ENCODE data around the gene TMEM109.

Gene TMEM109

GRCh38 chr11:60871378-60872061, 42.4 kb upstream of the TMEM109 start:
- Histone ChIP-seq H3K9me3 (ENCODE audit: control insufficient read depth, low read length) (no peaks in the 10 kb centered on the region), H3K4me1 (ENCODE audit: control insufficient read depth, insufficient read depth, low read length) (no peaks in the 10 kb centered on the region), H3K27me3 (ENCODE audit: control insufficient read depth, insufficient read depth, low read length, poor library complexity, severe bottlenecking) (no peaks in the 10 kb centered on the region), H3K27ac (ENCODE audit: insufficient read depth, low read depth, low read length, poor library complexity, severe bottlenecking) (no peak overlapping the region), H3K36me3 (ENCODE audit: control insufficient read depth, insufficient read depth, low read length) (no peaks in the 10 kb centered on the region), H3K4me3 (ENCODE audit: insufficient read depth, low read depth, low read length) (no peak overlapping the region)
- 88 to 91% methylated on average over 7 of the region's 7 CpGs for WGBS, 2 experiments

GRCh38 chr11:60872124-60872960, 41.6 kb upstream of the TMEM109 start:
- Histone ChIP-seq H3K27me3 (ENCODE audit: control insufficient read depth, insufficient read depth, low read length, poor library complexity, severe bottlenecking) (no peaks in the 10 kb centered on the region), H3K4me3 (ENCODE audit: insufficient read depth, low read depth, low read length) (no peak overlapping the region), H3K9me3 (ENCODE audit: control insufficient read depth, low read length) (no peaks in the 10 kb centered on the region), H3K4me1 (ENCODE audit: control insufficient read depth, insufficient read depth, low read length) (no peaks in the 10 kb centered on the region), H3K36me3 (ENCODE audit: control insufficient read depth, insufficient read depth, low read length) (no peaks in the 10 kb centered on the region), H3K27ac (ENCODE audit: insufficient read depth, low read depth, low read length, poor library complexity, severe bottlenecking) (no peak overlapping the region)
- 91 to 92% methylated on average over 5 to 6 of the region's 6 CpGs for WGBS, 2 experiments

GRCh38 chr11:60872961-60873524, 40.9 kb upstream of the TMEM109 start:
- H3K27me3 ChIP-seq (ENCODE audit: control insufficient read depth, insufficient read depth, low read length, poor library complexity, severe bottlenecking): no peaks in the 10 kb centered on the region
- H3K4me3 ChIP-seq (ENCODE audit: insufficient read depth, low read depth, low read length): no peak overlapping the region
- H3K4me1 ChIP-seq (ENCODE audit: control insufficient read depth, insufficient read depth, low read length): no peaks in the 10 kb centered on the region
- H3K36me3 ChIP-seq (ENCODE audit: control insufficient read depth, insufficient read depth, low read length): no peaks in the 10 kb centered on the region
- H3K27ac ChIP-seq (ENCODE audit: insufficient read depth, low read depth, low read length, poor library complexity, severe bottlenecking): no peak overlapping the region
- WGBS, 2 experiments: 64 to 68% methylated on average over 16 of the region's 16 CpGs
- no peaks in the 10 kb centered on the region for H3K9me3 ChIP-seq (ENCODE audit: control insufficient read depth, low read length)

GRCh38 chr11:60873533-60873932, 40.4 kb upstream of the TMEM109 start:
- Histone ChIP-seq H3K27ac (ENCODE audit: insufficient read depth, low read depth, low read length, poor library complexity, severe bottlenecking) (no peak overlapping the region), H3K4me3 (ENCODE audit: insufficient read depth, low read depth, low read length) (no peak overlapping the region), H3K9me3 (ENCODE audit: control insufficient read depth, low read length) (no peaks in the 10 kb centered on the region), H3K4me1 (ENCODE audit: control insufficient read depth, insufficient read depth, low read length) (no peaks in the 10 kb centered on the region), H3K36me3 (ENCODE audit: control insufficient read depth, insufficient read depth, low read length) (no peaks in the 10 kb centered on the region), H3K27me3 (ENCODE audit: control insufficient read depth, insufficient read depth, low read length, poor library complexity, severe bottlenecking) (no peaks in the 10 kb centered on the region)
- WGBS, 2 experiments: 88 to 91% methylated on average over 12 of the region's 12 CpGs

GRCh38 chr11:60874421-60875365, 39.3 kb upstream of the TMEM109 start:
- Histone ChIP-seq H3K9me3 (ENCODE audit: control insufficient read depth, low read length) (no peaks in the 10 kb centered on the region), H3K27ac (ENCODE audit: insufficient read depth, low read depth, low read length, poor library complexity, severe bottlenecking) (no peak overlapping the region)
- WGBS, 2 experiments: 90 to 92% methylated on average over 13 of the region's 13 CpGs

GRCh38 chr11:60875366-60876167, 38.4 kb upstream of the TMEM109 start:
- Histone ChIP-seq H3K9me3 (ENCODE audit: control insufficient read depth, low read length) (no peaks in the 10 kb centered on the region), H3K4me1 (ENCODE audit: control insufficient read depth, insufficient read depth, low read length) (no peaks in the 10 kb centered on the region), H3K36me3 (ENCODE audit: control insufficient read depth, insufficient read depth, low read length) (peaks cover 3% of the 10 kb centered on the region), H3K27ac (ENCODE audit: insufficient read depth, low read depth, low read length, poor library complexity, severe bottlenecking) (no peak overlapping the region), H3K4me3 (ENCODE audit: insufficient read depth, low read depth, low read length) (no peak overlapping the region), H3K27me3 (ENCODE audit: control insufficient read depth, insufficient read depth, low read length, poor library complexity, severe bottlenecking) (no peaks in the 10 kb centered on the region)
- 92 to 94% methylated on average over 7 of the region's 7 CpGs for WGBS, 2 experiments

More at GRCh38 chr11:60874421-60875365, 39.3 kb upstream of the TMEM109 start:
- H3K36me3 ChIP-seq (ENCODE audit: control insufficient read depth, insufficient read depth, low read length): peaks cover 3% of the 10 kb centered on the region
- no peak overlapping the region for H3K4me3 ChIP-seq (ENCODE audit: insufficient read depth, low read depth, low read length)
- H3K4me1 ChIP-seq (ENCODE audit: control insufficient read depth, insufficient read depth, low read length): no peaks in the 10 kb centered on the region
- no peaks in the 10 kb centered on the region for H3K27me3 ChIP-seq (ENCODE audit: control insufficient read depth, insufficient read depth, low read length, poor library complexity, severe bottlenecking)

- Histone ChIP-seq H3K36me3 (ENCODE audit: control insufficient read depth, insufficient read depth, low read length) (peaks cover 3% of the 10 kb centered on the region), H3K27ac (ENCODE audit: insufficient read depth, low read depth, low read length, poor library complexity, severe bottlenecking) (no peak overlapping the region), H3K4me1 (ENCODE audit: control insufficient read depth, insufficient read depth, low read length) (no peaks in the 10 kb centered on the region), H3K27me3 (ENCODE audit: control insufficient read depth, insufficient read depth, low read length, poor library complexity, severe bottlenecking) (no peaks in the 10 kb centered on the region), H3K4me3 (ENCODE audit: insufficient read depth, low read depth, low read length) (no peak overlapping the region), H3K9me3 (ENCODE audit: control insufficient read depth, low read length) (no peaks in the 10 kb centered on the region)
- 91 to 98% methylated on average over 2 of the region's 2 CpGs for WGBS, 2 experiments
Measured at GRCh38 chr11:60876168-60876485, 37.8 kb upstream of the TMEM109 start.

- no peak overlapping the region for H3K27ac ChIP-seq (ENCODE audit: insufficient read depth, low read depth, low read length, poor library complexity, severe bottlenecking)
- WGBS, 2 experiments: 87 to 91% methylated on average over 5 of the region's 5 CpGs
Measured at GRCh38 chr11:60878245-60879101, 35.5 kb upstream of the TMEM109 start.

GRCh38 chr11:60879104-60879503, 34.9 kb upstream of the TMEM109 start:
- Histone ChIP-seq H3K27ac (ENCODE audit: insufficient read depth, low read depth, low read length, poor library complexity, severe bottlenecking) (no peak overlapping the region), H3K36me3 (ENCODE audit: control insufficient read depth, insufficient read depth, low read length) (peaks cover 3% of the 10 kb centered on the region), H3K27me3 (ENCODE audit: control insufficient read depth, insufficient read depth, low read length, poor library complexity, severe bottlenecking) (no peaks in the 10 kb centered on the region), H3K4me3 (ENCODE audit: insufficient read depth, low read depth, low read length) (no peak overlapping the region), H3K9me3 (ENCODE audit: control insufficient read depth, low read length) (no peaks in the 10 kb centered on the region), H3K4me1 (ENCODE audit: control insufficient read depth, insufficient read depth, low read length) (no peaks in the 10 kb centered on the region)
- WGBS, 2 experiments: 86 to 88% methylated on average over 1 of the region's 1 CpG

More at GRCh38 chr11:60878245-60879101, 35.5 kb upstream of the TMEM109 start:
- H3K4me1 ChIP-seq (ENCODE audit: control insufficient read depth, insufficient read depth, low read length): no peaks in the 10 kb centered on the region
- H3K27me3 ChIP-seq (ENCODE audit: control insufficient read depth, insufficient read depth, low read length, poor library complexity, severe bottlenecking): no peaks in the 10 kb centered on the region
- no peak overlapping the region for H3K4me3 ChIP-seq (ENCODE audit: insufficient read depth, low read depth, low read length)
- peaks cover 3% of the 10 kb centered on the region for H3K36me3 ChIP-seq (ENCODE audit: control insufficient read depth, insufficient read depth, low read length)
- H3K9me3 ChIP-seq (ENCODE audit: control insufficient read depth, low read length): no peaks in the 10 kb centered on the region

Data from ectodermal cell (in vitro differentiated cells).